HG03097 (cell line): ENCODE data around the gene KIF3C.
"Not testable (repeated sequence)": the region's sequence is repeated elsewhere in the genome, so short reads cannot be mapped to it uniquely, and the experiment has no call there.

Experiments used
- ATAC-seq: cut with Tn5 transposase; IDR thresholded peaks from one replicate; pipeline ENCODE4 v1.9.1; 2021; ENCODE audit not compliant: unreplicated experiment, low FRiP score

The KIF3C gene

DNA sequence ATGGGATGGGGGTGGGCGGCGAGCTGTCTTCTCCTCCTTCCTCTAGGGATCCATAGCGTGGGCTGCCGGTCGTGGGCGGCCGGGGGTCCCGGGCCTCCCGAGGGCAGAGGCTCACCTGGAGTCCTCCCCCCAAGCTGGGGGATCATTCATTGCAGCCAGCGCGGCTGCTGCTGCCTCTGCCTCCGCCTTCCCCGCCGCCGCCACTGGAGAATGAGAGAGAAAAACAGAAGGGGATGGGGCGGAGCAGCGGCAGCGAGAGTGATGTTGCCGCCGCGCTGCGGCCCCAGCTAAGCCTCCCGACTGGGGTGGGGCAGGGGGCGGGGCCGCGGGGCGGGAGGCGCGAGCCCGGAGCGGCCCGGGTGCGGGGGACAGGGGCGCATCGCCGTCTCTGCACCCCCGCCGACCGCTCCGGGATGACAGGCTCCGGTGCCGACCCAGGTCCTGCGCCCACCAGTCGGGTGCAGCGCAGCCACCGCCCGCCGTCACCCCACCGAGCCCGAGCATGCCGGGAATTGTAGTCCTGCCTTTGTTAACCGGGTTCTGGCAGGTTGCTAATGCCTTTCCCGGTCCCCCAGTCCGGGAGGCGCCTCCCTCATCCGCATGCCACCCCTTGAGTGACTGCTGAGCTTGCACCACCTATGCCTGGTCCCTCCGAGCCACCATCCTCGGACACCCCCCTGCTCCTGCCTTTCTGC lies at the start of gene KIF3C:
TSS of gene KIF3C (minus strand) at position 225 of the 695 bp plus-strand sequence. CDS start 580 bp downstream, outside the sequence.
- ATAC-seq: no peak

DNA sequence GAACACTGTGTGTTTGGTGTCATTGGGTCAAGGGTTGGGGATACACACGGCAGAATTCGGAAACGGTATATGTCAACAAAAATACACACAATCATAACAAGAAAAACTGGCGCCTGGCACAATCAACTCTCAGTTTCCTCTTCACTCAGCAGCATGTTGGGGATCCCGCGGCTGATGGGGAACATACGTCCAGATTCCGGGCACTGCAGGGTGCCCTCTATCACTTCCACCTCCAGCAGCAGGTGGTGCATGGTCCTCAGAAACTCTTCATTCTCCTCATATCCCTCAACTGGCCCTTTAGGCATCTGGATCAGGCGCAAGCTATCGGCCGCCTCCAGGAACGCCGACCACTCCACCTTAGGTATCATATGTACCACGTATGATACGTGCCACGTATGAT lies 45.8 kb upstream of the KIF3C start:
- not testable (repeated sequence) for ATAC-seq

DNA sequence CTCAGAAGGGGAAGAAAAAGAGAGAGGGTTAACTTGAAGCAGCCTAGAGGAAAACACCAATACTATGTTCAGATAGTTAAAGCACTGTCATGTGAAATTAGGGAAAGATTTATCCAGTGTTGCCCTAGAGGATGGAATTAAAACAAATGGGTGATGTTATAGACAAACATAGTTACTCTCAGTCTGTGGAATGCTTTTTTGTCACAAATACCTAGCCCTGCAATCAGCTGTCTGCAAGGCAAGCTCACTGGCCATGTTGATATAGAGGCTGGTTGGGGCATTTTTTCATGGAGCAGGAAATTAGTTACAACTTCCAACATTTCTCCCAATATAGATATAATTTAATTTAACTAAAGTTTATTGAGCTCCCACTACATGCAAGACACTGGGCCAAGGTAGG lies 43.2 kb upstream of the KIF3C start:
- ATAC-seq: no peak

DNA sequence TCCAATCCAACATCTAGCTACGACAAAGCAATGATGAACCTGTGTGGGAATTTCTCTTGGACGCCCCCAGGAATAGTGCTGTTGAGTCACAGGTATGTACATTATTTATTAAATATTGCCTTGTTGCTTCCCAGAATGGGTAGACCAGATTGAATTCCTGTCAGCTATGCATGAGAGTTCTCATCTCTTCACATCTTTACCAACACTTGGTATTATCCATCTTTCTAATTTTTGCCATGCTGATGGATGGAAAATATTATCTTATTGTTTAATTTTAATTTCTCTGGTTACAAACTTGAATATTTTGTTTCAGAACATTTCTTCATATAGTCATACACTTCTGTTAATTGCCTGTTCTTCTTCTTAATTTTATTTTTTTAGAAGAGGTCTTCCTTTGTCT lies 42.0 kb upstream of the KIF3C start:
- ATAC-seq: no peak

DNA sequence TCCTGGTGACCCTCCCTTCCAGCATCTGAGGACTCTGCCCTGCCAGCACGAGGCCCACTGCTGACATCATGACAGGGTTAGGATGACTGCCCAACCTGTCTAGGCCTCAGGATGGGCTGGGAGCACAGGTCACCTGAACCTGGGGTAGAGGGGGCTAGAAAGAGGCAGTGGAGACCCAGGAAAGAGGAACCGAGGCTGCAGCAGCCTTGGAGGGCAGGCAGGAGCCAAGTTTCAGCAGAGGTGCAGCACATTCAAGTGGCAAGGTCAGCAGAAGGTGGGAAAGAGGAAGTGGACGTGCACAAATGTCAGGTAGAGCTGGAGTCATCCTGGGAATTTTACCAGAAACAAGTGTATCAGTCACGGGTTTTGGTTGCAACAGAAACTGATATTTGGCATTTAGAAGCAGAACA lies 37.9 kb upstream of the KIF3C start:
- ATAC-seq: no peak

DNA sequence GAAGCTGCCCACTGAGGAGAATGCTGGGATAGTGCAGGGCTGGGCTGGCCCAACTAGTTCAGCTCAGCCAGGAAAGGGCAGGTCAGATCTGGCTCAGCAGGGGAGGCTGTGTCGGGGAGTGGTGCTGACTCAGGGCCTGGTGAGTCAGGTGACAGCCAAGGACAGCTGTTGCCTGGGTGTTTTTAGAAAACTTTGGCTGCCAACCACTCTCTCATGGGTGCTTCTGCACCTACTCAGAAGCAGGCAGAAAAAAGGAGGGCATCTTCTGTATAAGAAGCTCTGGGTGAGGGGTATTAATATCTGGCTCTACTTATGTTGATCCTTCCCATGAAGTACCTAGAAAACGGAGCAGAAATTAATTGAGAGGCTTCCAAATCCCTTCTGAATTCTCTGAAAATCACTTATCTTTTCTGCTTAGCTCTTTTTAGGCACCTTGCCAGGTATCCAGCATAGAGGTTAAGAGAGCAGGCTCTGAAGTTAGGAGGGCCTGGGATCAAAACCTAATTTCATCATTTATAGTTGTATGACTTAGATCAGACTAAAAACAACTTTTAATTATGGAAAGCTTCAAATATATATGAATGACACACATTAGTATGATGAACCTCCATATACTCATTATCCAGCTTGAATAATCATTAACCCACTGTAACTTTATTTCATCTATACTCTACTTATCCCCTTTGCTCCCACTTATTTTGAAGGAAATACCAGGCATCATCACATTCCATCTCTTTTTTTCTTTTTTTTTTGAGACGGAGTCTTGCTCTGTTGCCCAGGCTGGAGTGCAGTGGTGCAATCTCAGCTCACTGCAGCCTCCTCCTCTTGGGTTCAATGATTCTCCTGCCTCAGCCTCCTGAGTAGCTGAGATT lies 36.1 kb upstream of the KIF3C start:
- no peak for ATAC-seq

DNA sequence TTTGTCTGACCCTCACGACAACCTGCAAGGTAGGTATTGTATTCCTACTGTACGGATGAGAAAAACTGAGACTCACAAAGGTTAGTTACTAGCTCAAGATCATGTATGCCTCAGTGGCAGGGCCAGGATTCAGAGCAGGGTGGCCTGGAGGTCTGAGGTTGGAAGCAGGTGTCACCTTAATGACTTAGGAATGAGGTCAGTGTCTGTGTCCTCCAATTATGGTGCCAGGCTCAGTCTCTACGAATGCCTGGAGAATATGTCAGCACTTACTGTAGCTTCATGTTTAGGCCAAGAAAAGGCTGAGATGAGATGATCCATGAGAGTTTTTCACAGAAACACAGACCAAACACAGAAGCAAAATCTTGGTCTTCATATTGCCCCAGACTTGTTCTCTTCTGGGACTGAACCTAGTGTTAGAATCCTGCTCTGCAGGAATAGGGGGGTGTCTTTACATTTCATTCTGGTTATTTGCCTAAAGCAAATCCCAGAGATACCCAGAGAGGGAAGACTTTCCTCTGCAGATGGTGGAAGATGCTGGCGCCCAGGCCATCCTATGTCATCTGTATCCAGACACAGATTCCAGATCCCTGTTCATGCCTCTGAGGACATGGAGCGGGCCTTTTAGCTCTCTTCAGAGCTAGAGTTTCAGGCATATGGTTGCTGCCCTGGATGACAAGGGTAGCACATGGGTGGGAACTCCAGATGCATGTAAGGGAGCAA lies 35.3 kb upstream of the KIF3C start:
- no peak for ATAC-seq

- ATAC-seq: not testable (repeated sequence)
Measured at GRCh38 chr2:26016706-26017045, 34.4 kb upstream of the KIF3C start.

GRCh38 chr2:26016012-26016705 lies 33.9 kb upstream of the KIF3C start:
- ATAC-seq: no peak

DNA sequence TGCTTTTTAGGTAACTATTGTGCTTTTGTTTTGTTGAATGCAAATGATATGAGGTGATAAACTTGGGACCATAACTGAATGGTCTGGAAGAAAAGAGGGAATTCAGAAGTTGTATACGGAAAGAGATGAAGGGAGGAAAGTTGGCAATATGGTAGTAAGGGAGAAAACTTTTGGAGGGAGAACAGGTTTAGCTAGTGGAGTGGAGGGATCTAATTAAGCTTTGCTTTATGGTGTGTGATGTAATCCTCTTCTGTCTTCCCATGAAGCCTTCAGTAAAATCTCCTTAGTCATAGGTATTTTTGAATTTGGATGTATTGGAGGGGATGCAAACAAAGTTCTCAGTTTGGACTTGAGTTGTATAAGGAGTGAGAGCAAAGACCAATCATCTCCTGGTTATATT lies 31.4 kb upstream of the KIF3C start:
- ATAC-seq: no peak

DNA sequence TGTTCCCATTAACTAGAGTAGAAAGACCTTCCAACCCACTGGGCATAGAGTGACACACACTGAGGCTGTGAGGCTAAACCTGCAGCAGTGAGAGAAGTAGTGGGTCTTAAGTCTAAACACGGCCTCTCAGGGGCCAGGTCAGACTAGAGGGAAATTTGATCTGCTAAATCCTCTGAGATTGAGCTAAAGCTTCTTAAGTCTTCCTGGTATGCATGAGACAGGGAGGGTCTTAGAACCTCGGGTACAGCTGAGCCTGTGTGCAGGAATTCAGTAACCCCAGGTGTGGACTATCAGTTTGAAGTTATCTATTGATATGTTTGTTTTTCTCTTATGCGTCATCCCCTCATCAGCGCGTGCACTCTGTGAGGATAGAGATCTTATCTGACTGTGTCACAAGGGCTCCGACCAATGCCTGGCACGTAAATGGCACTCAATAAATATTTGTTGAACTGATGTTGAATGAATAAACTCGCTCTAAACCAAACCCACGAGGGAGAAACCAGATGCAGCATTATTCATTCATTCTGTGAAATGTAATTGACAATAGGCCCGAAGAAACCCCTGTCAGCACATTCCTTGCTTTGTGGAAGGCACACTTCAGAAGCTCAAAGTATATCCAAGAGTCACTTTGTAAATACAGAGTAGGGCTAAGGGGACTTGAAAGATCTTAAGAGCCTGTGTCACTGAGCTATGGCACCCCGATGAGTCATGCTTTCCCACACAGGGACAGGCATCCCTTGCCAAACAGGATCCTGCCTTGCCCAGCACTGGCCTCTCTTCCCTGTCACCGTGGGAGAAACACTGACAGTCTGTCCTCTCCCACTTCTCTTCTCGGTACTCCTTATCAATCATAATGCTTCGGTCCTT lies 29.9 kb upstream of the KIF3C start:
- no peak for ATAC-seq

- ATAC-seq: no peak
Measured at GRCh38 chr2:26011609-26011989, 29.3 kb upstream of the KIF3C start.

DNA sequence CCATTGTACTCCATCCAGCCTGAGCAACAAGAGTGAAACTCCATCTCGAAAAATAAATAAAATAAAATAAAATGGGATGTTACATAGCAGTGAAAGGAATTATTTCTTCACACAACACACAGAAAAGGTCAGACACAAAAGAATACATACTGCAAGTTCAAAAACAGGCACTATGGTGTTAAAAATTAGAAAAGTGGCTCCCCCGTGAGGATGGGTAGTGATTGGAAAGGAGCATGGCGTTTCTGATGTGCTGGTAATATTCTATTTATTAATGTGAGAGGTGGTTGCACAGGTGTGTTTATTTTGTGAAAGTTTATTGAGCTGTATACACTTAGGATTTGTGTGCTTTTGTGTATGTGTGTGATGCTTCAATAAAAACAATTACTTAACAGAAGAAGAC lies 28.6 kb upstream of the KIF3C start:
- no peak for ATAC-seq

- no peak for ATAC-seq
Measured at GRCh38 chr2:26009567-26009963, 27.3 kb upstream of the KIF3C start.

DNA sequence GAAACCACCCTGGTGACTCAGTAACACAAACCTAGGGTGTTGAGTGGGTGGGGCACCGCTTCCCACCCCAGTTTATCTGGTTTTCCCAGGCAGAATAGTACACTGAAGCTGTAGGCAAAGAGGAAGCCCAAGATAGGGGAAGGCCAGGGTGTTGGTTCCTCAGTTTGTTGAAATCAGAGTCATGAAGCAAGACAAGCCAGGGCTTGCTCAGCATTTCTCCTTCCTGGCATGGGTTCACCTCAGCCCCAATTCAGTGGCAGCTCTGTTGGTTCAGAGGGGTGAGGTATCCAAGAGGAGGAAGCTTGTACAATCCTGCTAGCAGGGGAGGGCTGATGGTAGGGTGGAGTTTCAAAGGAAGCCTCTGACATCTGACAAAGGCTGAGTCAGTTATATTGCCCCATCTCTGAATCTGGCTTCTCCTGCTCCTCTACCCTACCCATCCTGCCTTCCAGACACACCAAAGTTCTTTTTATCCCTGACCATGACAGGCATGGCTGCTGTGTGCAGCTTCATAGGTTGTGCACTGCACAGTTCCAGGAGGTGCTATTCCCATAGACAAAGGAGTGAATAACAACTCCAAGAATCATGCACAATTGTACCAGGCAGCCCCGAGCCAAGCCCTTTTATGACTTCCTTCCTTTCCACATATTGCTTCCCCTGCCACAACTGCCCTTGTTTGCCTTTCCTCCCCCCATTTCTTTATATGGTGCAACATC lies 26.7 kb upstream of the KIF3C start:
- no peak for ATAC-seq

DNA sequence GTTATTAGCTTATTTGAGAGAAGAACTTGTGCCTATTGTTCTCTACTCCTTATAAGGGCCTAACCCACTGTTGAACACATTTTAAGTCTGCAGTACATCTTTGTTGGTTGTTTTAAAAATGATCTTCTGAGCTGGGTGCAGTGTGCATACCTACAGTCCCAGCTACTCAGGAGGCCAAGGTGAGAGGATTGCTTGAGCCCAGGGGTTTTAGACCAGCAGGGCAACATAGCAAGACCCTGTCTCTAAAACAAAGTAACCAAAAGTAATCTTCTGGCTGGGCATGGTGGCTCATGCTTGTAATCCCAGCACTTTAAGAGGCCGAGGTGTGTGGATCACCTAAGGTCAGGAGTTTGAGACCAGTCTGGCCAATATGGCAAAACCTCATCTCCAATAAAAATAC lies 25.8 kb upstream of the KIF3C start:
- ATAC-seq: no peak

DNA sequence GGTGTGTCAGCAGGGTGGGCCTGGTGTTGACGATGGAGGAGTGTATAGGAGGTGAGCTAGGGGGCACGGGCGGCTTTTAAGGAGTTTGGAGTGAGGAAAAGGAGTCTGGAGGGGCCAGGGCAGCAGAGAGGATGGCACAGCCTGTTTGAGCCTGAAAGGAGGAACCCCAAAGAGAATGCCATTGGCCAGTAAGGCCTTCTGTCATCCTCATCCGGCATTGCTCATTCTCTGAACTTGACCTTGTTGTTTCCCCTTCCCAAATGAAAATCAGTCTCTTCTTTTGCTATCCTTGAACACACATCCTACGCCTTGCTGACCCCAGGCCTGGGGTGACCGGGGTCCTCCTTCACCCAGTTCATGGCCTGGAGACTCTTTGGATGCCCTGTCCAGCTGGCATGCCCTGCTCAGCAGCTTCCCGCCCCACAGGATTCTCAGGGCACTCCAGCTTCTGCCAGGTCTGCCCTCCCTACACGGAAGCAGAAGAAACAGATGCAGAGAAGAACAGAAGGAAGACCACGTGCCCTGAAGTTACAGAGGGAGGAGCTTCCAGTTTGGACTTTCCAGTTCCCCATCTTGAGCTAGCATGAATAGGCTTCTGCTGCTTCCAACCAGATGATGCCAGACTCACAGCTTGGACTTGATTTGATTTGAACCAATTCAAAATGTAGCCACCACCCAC lies 20.5 kb upstream of the KIF3C start:
- no peak for ATAC-seq

- ATAC-seq: no peak
Measured at GRCh38 chr2:26001743-26002351, 19.6 kb upstream of the KIF3C start.
